Stimulated activated CD4-positive, alpha-beta T cell treated with anti-CD3 and anti-CD28 coated beads, Interleukin-4, amount 100 ng/mL, for 1 hour (primary cell): ENCODE data around the gene KCNQ5.

Experiments
- DNase-seq: peaks from one replicate; pipeline ENCODE4 v3.0.0-alpha.2; 2020

The KCNQ5 gene

DNA sequence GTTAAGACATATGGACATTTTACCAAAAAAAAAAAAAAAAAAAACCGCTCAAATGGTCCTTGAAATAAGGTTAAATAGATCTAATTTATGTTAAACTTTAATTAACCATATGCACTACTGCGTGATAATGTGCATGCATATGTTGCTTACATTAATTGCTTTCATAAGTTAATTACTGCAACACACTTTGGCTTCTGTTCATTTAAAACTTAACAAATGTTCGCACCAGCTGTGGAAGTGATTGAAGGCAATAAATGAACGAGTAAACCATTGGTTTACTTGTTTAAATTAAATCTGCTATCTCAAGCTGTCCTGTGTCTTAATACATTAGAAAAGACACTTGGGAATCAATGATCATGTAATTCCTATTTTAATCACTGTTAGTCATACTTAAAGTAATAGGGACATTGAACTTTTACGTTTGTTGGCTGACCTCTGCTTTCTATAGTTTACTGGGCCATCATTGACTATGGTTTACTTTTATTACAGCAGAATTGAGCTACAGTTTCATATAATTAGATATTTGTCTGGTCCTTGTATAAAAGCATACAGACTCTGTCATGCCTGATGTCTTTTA, 308.8 kb downstream of the KCNQ5 start:
- DNase-seq: no peak

GRCh38 chr6:72931325-72931887, 309.5 kb downstream of the KCNQ5 start:
- DNase-seq: no peak

DNA sequence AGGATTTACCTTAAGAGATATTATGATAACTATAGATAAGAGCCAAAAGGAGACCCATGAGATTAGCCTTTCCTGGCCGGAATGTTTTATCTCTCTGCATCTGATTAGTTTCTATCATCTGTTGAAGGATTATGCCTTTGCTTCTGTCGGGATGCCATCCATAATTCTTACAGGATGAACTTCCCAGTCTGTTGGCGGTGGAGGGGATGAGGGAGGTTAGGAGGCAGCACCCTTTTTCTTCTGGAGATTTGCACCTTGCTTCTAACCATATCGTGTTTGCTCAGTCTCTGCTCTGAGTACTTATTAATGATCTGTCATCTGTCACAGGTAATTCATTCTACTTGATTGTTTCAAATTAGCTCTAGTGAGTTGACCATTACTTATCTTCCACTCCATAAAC, 311.4 kb downstream of the KCNQ5 start:
- no peak for DNase-seq

GRCh38 chr6:72936766-72937559, 315.1 kb downstream of the KCNQ5 start:
- DNase-seq: no peak

- no peak for DNase-seq
These were observed 316.2 kb downstream of the KCNQ5 start for GRCh38 chr6:72938104-72938503.

DNA sequence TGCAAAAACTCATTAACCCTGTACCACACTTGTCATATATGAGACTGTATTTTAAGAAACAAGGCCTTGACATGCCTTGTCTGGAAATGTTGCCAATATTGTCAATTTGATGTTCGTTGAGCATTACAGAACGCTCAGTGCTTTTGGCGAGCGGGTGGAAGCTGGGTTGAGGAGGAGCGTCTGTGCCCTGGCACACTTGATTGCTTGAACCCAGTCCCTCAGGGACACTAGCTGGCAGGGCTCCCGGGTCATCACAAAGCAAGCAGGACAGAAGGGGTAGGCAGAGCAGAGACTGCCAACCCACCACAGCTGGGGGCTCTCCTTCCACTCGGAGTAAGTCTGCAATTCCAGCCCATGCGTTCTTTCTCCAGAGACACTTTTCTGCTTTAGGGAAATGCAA, 317.1 kb downstream of the KCNQ5 start:
- DNase-seq: no peak

GRCh38 chr6:72940265-72940664, 318.4 kb downstream of the KCNQ5 start:
- no peak for DNase-seq

GRCh38 chr6:72941263-72941662, 319.4 kb downstream of the KCNQ5 start:
- DNase-seq: no peak

GRCh38 chr6:72941751-72942150, 319.9 kb downstream of the KCNQ5 start:
- no peak for DNase-seq

- no peak for DNase-seq
These were observed 321.8 kb downstream of the KCNQ5 start for GRCh38 chr6:72943699-72944098.

GRCh38 chr6:72944660-72945059, 322.8 kb downstream of the KCNQ5 start:
- DNase-seq: no peak

DNA sequence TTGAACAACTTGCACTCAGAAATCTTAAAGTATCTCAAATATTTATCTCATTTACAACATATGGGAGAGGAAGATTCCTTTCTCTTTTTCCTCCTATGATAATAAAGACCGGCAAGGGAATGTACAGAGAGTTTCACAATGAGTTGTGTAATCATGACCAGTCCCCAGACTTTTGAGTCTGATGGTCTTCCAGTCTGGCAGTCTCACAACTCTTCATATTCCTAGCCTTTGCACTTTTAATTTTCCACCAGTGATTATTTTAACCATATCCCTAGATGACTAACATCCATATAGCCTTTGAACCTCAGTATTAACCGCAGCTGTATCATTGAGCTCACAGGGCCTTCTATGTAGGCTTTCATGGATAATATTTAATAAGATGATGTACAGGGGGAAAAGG, 324.9 kb downstream of the KCNQ5 start:
- DNase-seq: no peak

DNA sequence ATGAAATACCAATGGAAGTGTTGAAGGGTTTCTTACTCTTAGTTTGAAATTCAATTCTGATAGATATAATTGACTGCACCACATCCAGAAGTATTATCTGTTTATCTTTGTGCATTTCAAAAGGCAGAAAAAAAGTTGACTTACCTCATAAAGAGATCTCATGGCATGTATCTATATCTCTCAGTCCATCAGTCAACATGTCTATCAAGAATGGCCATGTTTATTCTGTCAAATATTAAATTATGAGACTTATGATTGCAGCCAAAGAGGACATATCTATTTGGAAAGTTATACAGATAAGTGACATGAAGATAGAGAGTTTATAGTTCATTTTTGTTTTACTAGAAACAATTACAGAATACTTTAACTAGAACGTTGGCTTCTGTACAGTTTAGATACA, 325.7 kb downstream of the KCNQ5 start:
- DNase-seq: no peak

- DNase-seq: no peak
These were observed 326.3 kb downstream of the KCNQ5 start for GRCh38 chr6:72948153-72948552.

GRCh38 chr6:72950114-72950860, 328.4 kb downstream of the KCNQ5 start:
- DNase-seq: no peak

DNA sequence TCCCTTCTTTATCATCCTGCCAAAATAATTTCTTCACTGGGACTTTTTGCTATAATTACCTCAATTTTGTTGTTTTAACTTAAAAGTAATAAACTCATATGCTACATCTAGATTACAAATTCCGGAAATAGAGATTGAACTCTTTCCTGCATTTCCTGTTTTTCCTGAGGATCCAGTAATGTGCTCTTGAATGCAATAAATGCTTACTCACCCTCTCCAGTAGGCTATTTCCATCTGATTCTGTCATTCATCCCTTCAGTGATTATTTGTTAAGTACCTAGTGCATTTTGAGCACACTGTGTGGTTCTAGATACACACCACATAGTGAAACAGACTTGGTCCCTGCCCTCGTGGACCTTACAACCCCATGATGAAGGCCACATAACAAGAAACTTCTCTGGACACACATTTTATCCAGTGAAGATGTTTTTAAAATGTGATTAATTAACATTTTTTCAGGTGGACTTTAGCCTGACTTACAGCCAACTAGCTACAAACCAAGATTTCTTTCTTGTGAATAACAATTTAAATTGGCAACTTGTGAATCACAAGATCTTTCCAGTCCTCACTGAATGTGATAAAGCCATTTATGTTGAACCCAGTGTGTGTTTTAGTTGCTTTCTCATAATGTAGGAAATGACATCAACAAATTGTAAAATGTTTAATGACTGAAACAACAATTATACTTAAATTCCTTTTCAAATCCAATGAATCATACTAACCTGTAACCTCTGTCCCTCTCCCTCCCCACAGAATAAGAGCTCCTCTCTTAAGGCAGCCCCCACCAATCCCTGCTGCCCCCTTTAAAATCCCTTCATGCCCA, 331.2 kb downstream of the KCNQ5 start:
- no peak for DNase-seq

GRCh38 chr6:72953971-72954381, 332.1 kb downstream of the KCNQ5 start:
- no peak for DNase-seq

- no peak for DNase-seq
These were observed 332.9 kb downstream of the KCNQ5 start for GRCh38 chr6:72954716-72955115.

DNA sequence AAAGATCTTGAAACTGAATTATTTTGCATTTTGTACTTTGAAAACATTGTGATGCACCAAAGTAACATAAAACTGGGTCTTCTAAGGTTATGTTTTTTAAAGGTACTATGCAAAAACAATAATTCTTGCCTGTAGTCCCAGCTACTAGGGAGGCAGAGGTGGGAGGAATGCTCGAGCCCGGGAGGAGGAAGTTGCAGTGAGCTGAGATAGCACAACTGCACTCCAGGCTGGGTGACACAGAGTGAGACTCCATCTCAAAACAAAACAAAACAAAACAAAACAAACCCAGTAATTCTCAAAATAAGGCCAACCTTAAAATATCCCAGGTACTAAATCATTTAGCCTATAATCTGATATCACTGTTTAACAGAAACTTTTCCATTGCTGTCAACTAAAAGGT, 333.8 kb downstream of the KCNQ5 start:
- no peak for DNase-seq

GRCh38 chr6:72956272-72956671, 334.4 kb downstream of the KCNQ5 start:
- DNase-seq: no peak

- DNase-seq: no peak
These were observed 338.0 kb downstream of the KCNQ5 start for GRCh38 chr6:72959821-72960220.

DNA sequence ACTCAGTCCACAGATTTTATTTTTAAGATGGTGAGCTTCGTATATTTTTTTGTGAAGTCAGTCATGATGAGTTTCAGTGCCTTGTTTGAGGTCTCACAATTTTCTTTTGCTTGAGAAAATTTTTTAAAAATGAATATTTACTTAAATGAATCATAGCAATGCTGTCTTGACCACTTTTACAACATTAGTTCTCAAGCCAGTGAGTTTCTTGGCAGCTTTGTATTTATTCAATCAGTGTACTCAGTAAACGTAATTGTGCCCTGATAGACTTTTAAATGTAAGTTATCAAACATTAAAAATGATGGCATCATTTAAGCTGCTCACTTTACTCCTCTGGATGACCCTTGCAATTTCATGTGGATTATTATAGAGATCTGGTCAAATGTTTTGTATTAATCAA, 342.1 kb downstream of the KCNQ5 start:
- no peak for DNase-seq
